Hepatocyte (in vitro differentiated cells): ENCODE measurements around the gene LPP.

Source experiments
- EZH2phosphoT487 ChIP-seq: fragments of 200-600 bp; sonication (generic); IDR thresholded peaks from one replicate; pipeline ENCODE4 v1.6.1; 2018; ENCODE audit warnings: antibody characterized with exemption, mild to moderate bottlenecking, low read depth, moderate library complexity; ENCODE audit not compliant: unreplicated experiment, severe bottlenecking
- TF ChIP-seq, protein P1 (sequence below): fragments of 200-600 bp; sonication (generic); IDR thresholded peaks from 2 replicates; pipeline ENCODE4 v1.5.1; 2016; ENCODE audit warnings: antibody characterized with exemption, mild to moderate bottlenecking; ENCODE audit not compliant: poor library complexity

DNA sequence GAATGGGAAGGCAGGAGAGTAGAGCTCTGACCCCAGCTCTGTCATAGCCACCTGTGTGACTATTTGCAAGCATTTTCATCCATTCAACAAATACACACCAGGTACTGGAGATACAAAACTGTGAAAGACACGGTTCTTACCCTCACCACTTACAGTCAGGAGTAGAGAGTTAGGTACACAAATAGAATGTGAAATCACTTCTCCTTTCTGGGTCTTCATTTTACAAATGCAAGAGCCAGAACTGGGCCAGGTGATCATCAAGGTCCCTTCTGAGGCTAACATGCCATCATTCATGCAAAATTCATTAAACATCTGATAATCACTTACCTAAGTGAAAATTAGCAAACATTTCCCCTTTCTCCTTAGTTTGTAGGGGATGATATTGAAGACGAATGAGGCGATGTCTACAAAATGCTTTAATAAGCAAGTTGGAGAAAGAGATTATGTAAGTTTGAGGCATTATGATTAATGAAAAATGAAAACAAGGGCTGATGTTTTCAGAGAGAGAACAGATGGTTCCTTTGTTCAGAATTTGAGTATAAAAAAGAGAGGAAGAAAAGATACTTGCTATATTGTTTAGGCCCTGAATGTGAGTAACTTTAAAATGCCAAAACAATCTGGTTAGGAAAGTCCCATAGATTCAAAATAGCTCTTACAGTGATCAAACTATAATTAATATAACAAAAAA lies 88.6 kb downstream of the LPP start:
- TF ChIP-seq, protein P1, sequence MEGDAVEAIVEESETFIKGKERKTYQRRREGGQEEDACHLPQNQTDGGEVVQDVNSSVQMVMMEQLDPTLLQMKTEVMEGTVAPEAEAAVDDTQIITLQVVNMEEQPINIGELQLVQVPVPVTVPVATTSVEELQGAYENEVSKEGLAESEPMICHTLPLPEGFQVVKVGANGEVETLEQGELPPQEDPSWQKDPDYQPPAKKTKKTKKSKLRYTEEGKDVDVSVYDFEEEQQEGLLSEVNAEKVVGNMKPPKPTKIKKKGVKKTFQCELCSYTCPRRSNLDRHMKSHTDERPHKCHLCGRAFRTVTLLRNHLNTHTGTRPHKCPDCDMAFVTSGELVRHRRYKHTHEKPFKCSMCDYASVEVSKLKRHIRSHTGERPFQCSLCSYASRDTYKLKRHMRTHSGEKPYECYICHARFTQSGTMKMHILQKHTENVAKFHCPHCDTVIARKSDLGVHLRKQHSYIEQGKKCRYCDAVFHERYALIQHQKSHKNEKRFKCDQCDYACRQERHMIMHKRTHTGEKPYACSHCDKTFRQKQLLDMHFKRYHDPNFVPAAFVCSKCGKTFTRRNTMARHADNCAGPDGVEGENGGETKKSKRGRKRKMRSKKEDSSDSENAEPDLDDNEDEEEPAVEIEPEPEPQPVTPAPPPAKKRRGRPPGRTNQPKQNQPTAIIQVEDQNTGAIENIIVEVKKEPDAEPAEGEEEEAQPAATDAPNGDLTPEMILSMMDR = no peak
- TF ChIP-seq EZH2phosphoT487 = no peak
